HG03378 (cell line): ENCODE data around the gene LEPR.
"Not testable (repeated sequence)": the region's sequence is repeated elsewhere in the genome, so short reads cannot be mapped to it uniquely, and the experiment has no call there.

Experiments used
- ATAC-seq: cut with Tn5 transposase; IDR thresholded peaks from one replicate; pipeline ENCODE4 v1.9.1; 2021; ENCODE audit warnings: mild to moderate bottlenecking, moderate library complexity; ENCODE audit not compliant: unreplicated experiment

LEPR gene

GRCh38 chr1:65434255-65434654 lies 13.8 kb downstream of the LEPR start:
- no peak for ATAC-seq

- ATAC-seq: no peak
Observed at GRCh38 chr1:65434760-65435159, 14.3 kb downstream of the LEPR start.

GRCh38 chr1:65435987-65436386 lies 15.5 kb downstream of the LEPR start:
- ATAC-seq: no peak

GRCh38 chr1:65437616-65438015 lies 17.1 kb downstream of the LEPR start:
- ATAC-seq: no peak

- no peak for ATAC-seq
Observed at GRCh38 chr1:65440322-65440900, 19.9 kb downstream of the LEPR start.

- no peak for ATAC-seq
Observed at GRCh38 chr1:65440915-65441314, 20.4 kb downstream of the LEPR start.

- no peak for ATAC-seq
Observed at GRCh38 chr1:65441464-65441863, 21.0 kb downstream of the LEPR start.

- ATAC-seq: no peak
Observed at GRCh38 chr1:65442442-65442841, 22.0 kb downstream of the LEPR start.

- no peak for ATAC-seq
Observed at GRCh38 chr1:65443647-65444046, 23.2 kb downstream of the LEPR start.

GRCh38 chr1:65444128-65444640 lies 23.7 kb downstream of the LEPR start:
- ATAC-seq: no peak

GRCh38 chr1:65445837-65446236 lies 25.4 kb downstream of the LEPR start:
- no peak for ATAC-seq

GRCh38 chr1:65449214-65449823 lies 28.9 kb downstream of the LEPR start:
- ATAC-seq: no peak

GRCh38 chr1:65455678-65456077 lies 35.2 kb downstream of the LEPR start:
- ATAC-seq: not testable (repeated sequence)

GRCh38 chr1:65456481-65456880 lies 36.0 kb downstream of the LEPR start:
- no peak for ATAC-seq

GRCh38 chr1:65457868-65458267 lies 37.4 kb downstream of the LEPR start:
- no peak for ATAC-seq

- no peak for ATAC-seq
Observed at GRCh38 chr1:65458730-65459396, 38.4 kb downstream of the LEPR start.

GRCh38 chr1:65459397-65459768 lies 38.9 kb downstream of the LEPR start:
- ATAC-seq: peak; percentile 85

GRCh38 chr1:65465837-65466236 lies 45.4 kb downstream of the LEPR start:
- ATAC-seq: not testable (repeated sequence)

- no peak for ATAC-seq
Observed at GRCh38 chr1:65467536-65467935, 47.1 kb downstream of the LEPR start.

GRCh38 chr1:65469126-65469888 lies 48.8 kb downstream of the LEPR start:
- no peak for ATAC-seq

GRCh38 chr1:65469889-65470340 lies 49.4 kb downstream of the LEPR start:
- no peak for ATAC-seq
